H1 (cell line): ENCODE data around the gene ADAT3. TPM values are rescaled to one million over a fixed set of nuclear protein-coding genes. Genes with fewer than 3 reads are reported as not detected.

Experiments
- CTCF ChIA-PET: fragments of 300-600 bp; sonication (Branson Sonifier 250); formaldehyde crosslinking; loops from one replicate; lab custom pipeline; 2021; ENCODE audit not compliant: partially characterized antibody; lab: Charles Lee
- POLR2A ChIA-PET: fragments of 300-600 bp; sonication (Branson Sonifier 250); formaldehyde crosslinking; loops from one replicate; lab custom pipeline; 2021; ENCODE audit warnings: inconsistent platforms; ENCODE audit not compliant: partially characterized antibody; lab: Charles Lee
- DNase-seq, 2 experiments: peaks; one replicate each; pipeline versions ENCODE4 v3.0.0 to v3.0.0-alpha.2; 2010 to 2022; ENCODE audit warnings: low spot score in 2 of 2, low read depth in 1 of 2, mixed read lengths in 1 of 2
- FAIRE-seq: peaks from 2 replicates; lab custom pipeline; 2011; peaks lifted over from hg19 to GRCh38; lab: Jason Lieb, UNC
- H2AFZ ChIP-seq: 2 replicates; pipeline ENCODE4 v1.8.1; 2012; ENCODE audit warnings: low read length, inconsistent platforms
- H2AK5ac ChIP-seq: 2 replicates; pipeline ENCODE4 v1.6.1; 2013; ENCODE audit warnings: low read depth, low read length
- H2BK120ac ChIP-seq: replicated peaks from 2 replicates; pipeline ENCODE3; 2013; ENCODE audit warnings: low read depth, low read length, inconsistent platforms
- H2BK12ac ChIP-seq: 2 replicates; pipeline ENCODE4 v1.6.1; 2013; ENCODE audit warnings: low read depth, low read length
- H2BK15ac ChIP-seq: 2 replicates; pipeline ENCODE4 v1.6.1; 2013; ENCODE audit warnings: low read length
- H2BK20ac ChIP-seq: 2 replicates; pipeline ENCODE4 v1.6.1; 2013; ENCODE audit warnings: low read length
- H2BK5ac ChIP-seq: 2 replicates; pipeline ENCODE4 v1.6.1; 2013; ENCODE audit warnings: low read depth, low read length
- H3K14ac ChIP-seq: 2 replicates; pipeline ENCODE4 v1.6.1; 2013; ENCODE audit warnings: inconsistent platforms; ENCODE audit not compliant: insufficient read length
- H3K18ac ChIP-seq: 2 replicates; pipeline ENCODE4 v1.6.1; 2013; ENCODE audit warnings: low read length; ENCODE audit errors: extremely low read depth
- H3K23ac ChIP-seq: 2 replicates; pipeline ENCODE4 v1.6.1; 2013; ENCODE audit warnings: inconsistent platforms; ENCODE audit not compliant: insufficient read length
- H3K23me2 ChIP-seq: 2 replicates; pipeline ENCODE4 v1.6.1; 2013; ENCODE audit warnings: low read depth, low read length
- H3K27ac ChIP-seq: 2 replicates; pipeline ENCODE4 v1.6.1; 2011; ENCODE audit warnings: low read depth, low read length, inconsistent platforms
- H3K27me3 ChIP-seq, 4 experiments: replicated peaks in 1 of 4; 1 replicate in 1 of 4; 2 replicates in 3 of 4; pipeline versions ENCODE4 v1.6.1 to v1.8.1; 2011 to 2013; ENCODE audit warnings: low read length in 3 of 4, mild to moderate bottlenecking in 3 of 4, inconsistent platforms in 2 of 4, mixed read lengths in 2 of 4, moderate library complexity in 1 of 4; ENCODE audit not compliant: control insufficient read depth in 3 of 4, insufficient read depth in 3 of 4; ENCODE audit errors: extremely low read depth in 1 of 4
- H3K36me3 ChIP-seq, 4 experiments: 2 replicates each; pipeline versions ENCODE4 v1.6.1 to v1.8.1; 2011 to 2013; ENCODE audit warnings: mild to moderate bottlenecking in 4 of 4, low read length in 3 of 4, moderate library complexity in 2 of 4, control low read depth in 1 of 4, inconsistent platforms in 1 of 4; ENCODE audit not compliant: insufficient read depth in 4 of 4, control insufficient read depth in 2 of 4
- H3K4ac ChIP-seq: replicated peaks from 2 replicates; pipeline ENCODE3; 2013; ENCODE audit warnings: low read length, low read depth, mixed read lengths, inconsistent platforms; ENCODE audit not compliant: insufficient read length
- H3K4me1 ChIP-seq, 4 experiments: replicated peaks in 1 of 4; 1 replicate in 1 of 4; 2 replicates in 3 of 4; pipeline versions ENCODE4 v1.6.1 to v1.8.1; 2011 to 2013; ENCODE audit warnings: low read length in 3 of 4, inconsistent platforms in 2 of 4, mixed read lengths in 1 of 4; ENCODE audit not compliant: insufficient read depth in 4 of 4, control insufficient read depth in 3 of 4
- H3K4me2 ChIP-seq, 2 experiments: 2 replicates each; pipeline versions ENCODE4 v1.6.1 to v1.8.1; 2011 to 2013; ENCODE audit warnings: low read depth in 2 of 2, low read length in 2 of 2, control low read depth in 1 of 2, inconsistent platforms in 1 of 2, mild to moderate bottlenecking in 1 of 2; ENCODE audit not compliant: insufficient read depth in 1 of 2
- H3K4me3 ChIP-seq, 4 experiments: fragments of 200-600, 300-600 bp in 1 of 4; sonication (generic), shearing (Covaris generic), sonication (Bioruptor Twin) in 1 of 4; 2 replicates each; pipeline versions ENCODE4 v1.5.1 to v1.8.1; 2011 to 2016; ENCODE audit warnings: low read length in 4 of 4, low read depth in 3 of 4, control low read depth in 2 of 4, inconsistent platforms in 2 of 4, mild to moderate bottlenecking in 2 of 4, mixed read lengths in 1 of 4, moderate library complexity in 1 of 4; ENCODE audit not compliant: insufficient read depth in 2 of 4; ENCODE audit errors: extremely low read depth in 1 of 4
- H3K56ac ChIP-seq: replicated peaks from 2 replicates; pipeline ENCODE3; 2013; ENCODE audit warnings: low read depth, mild to moderate bottlenecking, mixed read lengths, low read length, inconsistent platforms; ENCODE audit not compliant: insufficient read length
- H3K79me1 ChIP-seq: 2 replicates; pipeline ENCODE4 v1.6.1; 2013; ENCODE audit warnings: low read depth, low read length, control low read depth
- H3K79me2 ChIP-seq, 2 experiments: 2 replicates each; pipeline versions ENCODE4 v1.6.1 to v1.8.1; 2012 to 2013; ENCODE audit warnings: low read length in 2 of 2, mild to moderate bottlenecking in 2 of 2, inconsistent platforms in 1 of 2; ENCODE audit not compliant: insufficient read depth in 2 of 2, control insufficient read depth in 1 of 2
- H3K9ac ChIP-seq, 4 experiments: replicated peaks in 1 of 4; 1 replicate in 1 of 4; 2 replicates in 3 of 4; pipeline versions ENCODE4 v1.6.1 to v1.8.1; 2011 to 2013; ENCODE audit warnings: low read depth in 3 of 4, low read length in 3 of 4, control low read depth in 2 of 4, mild to moderate bottlenecking in 2 of 4, moderate library complexity in 2 of 4, inconsistent platforms in 1 of 4; ENCODE audit errors: extremely low read depth in 1 of 4
- H3K9me3 ChIP-seq, 2 experiments: 2 replicates each; pipeline versions ENCODE4 v1.6.1 to v1.8.1; 2012 to 2013; ENCODE audit warnings: mild to moderate bottlenecking in 2 of 2, moderate library complexity in 2 of 2, control low read depth in 1 of 2, inconsistent platforms in 1 of 2, low read depth in 1 of 2, low read length in 1 of 2, mixed read lengths in 1 of 2; ENCODE audit not compliant: insufficient read depth in 2 of 2
- H4K20me1 ChIP-seq, 2 experiments: replicated peaks in 1 of 2; 2 replicates each; pipeline versions ENCODE3 to v1.8.1; 2011 to 2013; ENCODE audit warnings: inconsistent platforms in 2 of 2, low read length in 2 of 2, mild to moderate bottlenecking in 1 of 2; ENCODE audit not compliant: insufficient read depth in 2 of 2, control insufficient read depth in 1 of 2
- H4K5ac ChIP-seq: 2 replicates; pipeline ENCODE4 v1.6.1; 2013; ENCODE audit warnings: low read length, low read depth, mixed read lengths, inconsistent platforms; ENCODE audit not compliant: insufficient read length
- H4K8ac ChIP-seq: 2 replicates; pipeline ENCODE4 v1.8.0; 2013; ENCODE audit warnings: mild to moderate bottlenecking, moderate library complexity, low read length, inconsistent platforms; ENCODE audit not compliant: insufficient read depth; ENCODE audit errors: extremely low read depth
- H4K91ac ChIP-seq: replicated peaks from 2 replicates; pipeline ENCODE3; 2013; ENCODE audit warnings: low read length, mixed read lengths, inconsistent platforms; ENCODE audit not compliant: insufficient read length
- CTBP2 ChIP-seq: IDR thresholded peaks from 2 replicates; pipeline ENCODE4 v1.7.0; 2011; ENCODE audit warnings: borderline replicate concordance, mild to moderate bottlenecking, moderate library complexity, mixed read lengths, low read length; ENCODE audit not compliant: insufficient read depth, insufficient read length
- FOSL1 ChIP-seq: IDR thresholded peaks from 2 replicates; pipeline ENCODE4 v1.6.1; 2011; ENCODE audit warnings: mild to moderate bottlenecking, low read depth, low read length, moderate library complexity; ENCODE audit not compliant: insufficient read depth
- PHF8 ChIP-seq: fragments of 200-600 bp; sonication (generic); conservative IDR thresholded peaks from 2 replicates; pipeline ENCODE4 v1.7.1; 2012; ENCODE audit warnings: low read depth, mild to moderate bottlenecking, inconsistent platforms, low read length, moderate library complexity
- POLR2A ChIP-seq, 2 experiments: IDR thresholded peaks; 1 replicate in 1 of 2; 2 replicates in 1 of 2; pipeline ENCODE4 v1.6.1; 2011; ENCODE audit warnings: low read depth in 2 of 2, low read length in 2 of 2, mild to moderate bottlenecking in 2 of 2; ENCODE audit errors: control extremely low read depth in 1 of 2
- POLR2AphosphoS5 ChIP-seq: IDR thresholded peaks from 2 replicates; pipeline ENCODE4 v1.6.1; 2011; ENCODE audit warnings: low read depth, low read length
- TAF1 ChIP-seq: IDR thresholded peaks from 2 replicates; pipeline ENCODE4 v1.6.1; 2011; ENCODE audit warnings: mild to moderate bottlenecking, low read depth, low read length
- WGBS, 2 experiments: shearing (Covaris generic) in 1 of 2; methylation state at CpG; one replicate each; pipeline versions ENCODE4 v1.1.6 to v1.1.7; 2013 to 2015; ENCODE audit warnings: low lambda C conversion rate in 2 of 2, mixed read lengths in 2 of 2, inconsistent platforms in 1 of 2, low coverage in 1 of 2, missing lambda C conversion rate in 1 of 2; ENCODE audit not compliant: insufficient replicate concordance in 2 of 2, insufficient coverage in 1 of 2, insufficient read length in 1 of 2; ENCODE audit errors: extremely low coverage in 1 of 2, missing lambda C conversion rate in 1 of 2; 5-methylcytosine and 5-hydroxymethylcytosine counted together
- polyA plus RNA-seq, 7 experiments: library from polyadenylated mRNA; depleted of rRNA in 3 of 7; stranded (reverse) in 5 of 7; unstranded in 2 of 7; fragments of >200 nt in 5 of 7; fragments of 200-250 nt in 2 of 7; gene quantifications; 1 replicate in 5 of 7; 2 replicates in 1 of 7; 4 replicates in 1 of 7; pipeline versions ENCODE4 v1.2.1 to v1.2.3, GENCODE V29; 2011 to 2013; ENCODE audit warnings: missing spikeins in 2 of 7, mixed read lengths in 2 of 7
- total RNA-seq: library from RNA; stranded (reverse); fragmentation: NEBNext Ultra II Directional; extraction: Animal tissue kit (Norgen Biotek cat#: 25700); gene quantifications from 2 replicates; pipeline ENCODE4 v1.2.1, GENCODE V29; 2021

Gene ADAT3
- total and polyA plus RNA-seq, 2 of the 8 experiments (the other 6 are each of a cell fraction or from before 2014, with no cell fraction given), result 5.4 to 10.8 TPM

DNA sequence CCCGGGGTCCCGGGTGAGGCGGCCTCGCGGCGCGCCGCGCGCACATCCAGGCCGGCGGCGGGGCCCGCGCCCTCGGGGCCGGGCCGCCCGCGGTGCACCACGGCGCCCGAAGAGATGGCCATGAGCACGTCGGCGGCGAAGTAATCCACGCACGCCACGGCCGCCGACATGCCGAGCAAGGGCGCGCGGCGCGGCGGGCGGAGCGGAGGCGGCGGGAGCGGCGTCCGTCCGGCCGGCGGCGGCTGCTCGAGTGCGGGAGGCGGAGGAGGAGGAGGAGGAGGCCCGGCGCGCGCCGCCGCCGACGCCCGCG, 41.9 kb upstream of the ADAT3 start, which contains the start of gene KLF16:
TSS of gene KLF16 (minus strand) at position 252 of the 310 bp plus-strand sequence. CDS start at position 170, 82 bp downstream.
- H2BK15ac ChIP-seq, result peak within 1 kb of the TSS; percentile 88; the same call in 1 of the 2 replicates
- CTCF ChIA-PET, result no interaction called here
- H3K4me3 ChIP-seq, result peak within 1 kb of the TSS; percentile 66 to 96 (median 78)
- peaks cover 25 to 41% of the 10 kb centered on the region in 2 experiments for H4K20me1 ChIP-seq
- 3% methylated on average over 20 of the region's 63 CpGs; no CpG with 5 or more reads in 1 of the 2 experiments for WGBS, 2 experiments
- H3K4ac ChIP-seq, result peak within 1 kb of the TSS; percentile 53
- peak within 1 kb of the TSS; percentile 89; the same call in 1 of the 2 replicates for H4K8ac ChIP-seq
- no peak within 1 kb of the TSS for H2BK120ac ChIP-seq
- H2BK12ac ChIP-seq, result no peak within 1 kb of the TSS
- H3K27me3 ChIP-seq, result peaks cover 0 to 15% (median 6%) of the 10 kb centered on the region in 4 experiments; a peak in 5 of 7 replicates
- 0 out of 2 replicates have a peak, but pooled peaks have one; percentile 34 for TF ChIP-seq POLR2AphosphoS5
- TF ChIP-seq PHF8, result peak; percentile 59; the same call in 1 of the 2 replicates
- TF ChIP-seq TAF1, result peak; percentile 59; the same call in 1 of the 2 replicates
- TF ChIP-seq FOSL1, result no peak
- TF ChIP-seq POLR2A (IDR thresholded peaks at IDR 0.05; ENCODE audit: control extremely low read depth in 1 of 2, low read depth in 2 of 2, low read length in 2 of 2), result peak in 1 of 2 experiments; percentile 55; a peak in 1 of 3 replicates
- no peak for TF ChIP-seq CTBP2
- peak within 1 kb of the TSS; percentile 10 to 91 (median 76) for H3K9ac ChIP-seq
- H4K91ac ChIP-seq, result peak within 1 kb of the TSS; percentile 42
- H3K18ac ChIP-seq, result peak within 1 kb of the TSS; percentile 71
- H3K23me2 ChIP-seq, result peaks cover 5% of the 10 kb centered on the region; the same call in 1 of the 2 replicates
- no peak for DNase-seq
- H2AFZ ChIP-seq, result no peak within 1 kb of the TSS
- H3K79me1 ChIP-seq, result peaks cover 10% of the 10 kb centered on the region
- peak within 1 kb of the TSS; percentile 83 for H4K5ac ChIP-seq
- peak within 1 kb of the TSS; percentile 75 for H3K27ac ChIP-seq
- H2BK5ac ChIP-seq, result peak within 1 kb of the TSS; percentile 81
- POLR2A ChIA-PET, result no interaction called here
- FAIRE-seq, result no peak
- H2BK20ac ChIP-seq, result no peak within 1 kb of the TSS
- peak within 1 kb of the TSS; percentile 89 to 90 for H3K4me2 ChIP-seq
- peaks cover 0 to 41% (median 28%) of the 10 kb centered on the region in 4 experiments; a peak in 6 of 7 replicates for H3K4me1 ChIP-seq
- peak within 1 kb of the TSS; percentile 77 for H3K56ac ChIP-seq
- H3K9me3 ChIP-seq, result no peaks in the 10 kb centered on the region
- no peaks in the 10 kb centered on the region for H3K36me3 ChIP-seq
- H3K14ac ChIP-seq, result no peak within 1 kb of the TSS
- peaks cover 18 to 43% of the 10 kb centered on the region in 2 experiments; a peak in 3 of 4 replicates for H3K79me2 ChIP-seq
- H2AK5ac ChIP-seq, result no peak within 1 kb of the TSS
- no peak within 1 kb of the TSS for H3K23ac ChIP-seq
